ENCODE data around the gene TMEM94. TPM values are rescaled to one million over a fixed set of nuclear protein-coding genes. Genes with fewer than 3 reads are reported as not detected.

TMEM94 gene
- total RNA-seq, 1 experiment from 2014 or later, result 129 TPM

DNA sequence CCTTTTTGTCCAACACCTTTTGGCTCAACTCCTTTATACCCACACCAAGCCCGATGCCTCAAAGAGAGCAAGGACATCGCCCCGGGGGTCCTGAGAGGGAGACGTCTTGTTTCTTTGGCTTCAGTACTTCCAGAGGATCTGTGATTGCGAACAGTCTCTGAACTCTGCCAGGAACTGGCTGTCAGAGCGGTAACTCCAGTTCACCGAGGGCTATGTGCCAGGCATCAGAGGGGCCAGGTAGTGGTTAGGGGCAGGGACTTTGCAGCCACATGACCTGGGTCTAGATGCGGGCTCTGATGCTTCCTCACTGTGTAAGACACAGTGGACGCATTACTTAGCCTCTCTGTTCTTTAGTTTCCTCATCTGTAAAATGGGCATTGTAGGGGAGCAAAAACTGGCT, 90.7 kb downstream of the TMEM94 start:
- ChIA-PET CTCF (no interaction called here), POLR2A (no interaction called here)
- Histone ChIP-seq H3K27me3 (ENCODE audit: control insufficient read depth, insufficient read depth, low read length) (no peaks in the 10 kb centered on the region), H3K4me3 (ENCODE audit: low read depth in 2 of 2, low read length in 2 of 2) (no peak overlapping the region), H3K4me1 (ENCODE audit: control insufficient read depth, insufficient read depth, low read length) (peaks cover 19% of the 10 kb centered on the region), H3K36me3 (ENCODE audit: control insufficient read depth, insufficient read depth, low read length) (no peaks in the 10 kb centered on the region), H3K9me3 (ENCODE audit: control insufficient read depth, insufficient read depth, low read depth, low read length) (no peaks in the 10 kb centered on the region), H3K27ac (ENCODE audit: low read length) (no peak overlapping the region)
- intact Hi-C loops (cut with micrococcal nuclease; ENCODE audit: unreplicated experiment) (no loop called here), in situ Hi-C loops (cut with HindIII; ENCODE audit: low pct_unique_long_range_greater_than_20kb, low sequenced_read_pairs) (no loop called here)
- DNase-seq (ENCODE audit: low read depth, low spot score) (no peak), ATAC-seq (no peak)
- no TSS peak for BruUV-seq (replicated peaks)
- TF ChIP-seq, protein P1, sequence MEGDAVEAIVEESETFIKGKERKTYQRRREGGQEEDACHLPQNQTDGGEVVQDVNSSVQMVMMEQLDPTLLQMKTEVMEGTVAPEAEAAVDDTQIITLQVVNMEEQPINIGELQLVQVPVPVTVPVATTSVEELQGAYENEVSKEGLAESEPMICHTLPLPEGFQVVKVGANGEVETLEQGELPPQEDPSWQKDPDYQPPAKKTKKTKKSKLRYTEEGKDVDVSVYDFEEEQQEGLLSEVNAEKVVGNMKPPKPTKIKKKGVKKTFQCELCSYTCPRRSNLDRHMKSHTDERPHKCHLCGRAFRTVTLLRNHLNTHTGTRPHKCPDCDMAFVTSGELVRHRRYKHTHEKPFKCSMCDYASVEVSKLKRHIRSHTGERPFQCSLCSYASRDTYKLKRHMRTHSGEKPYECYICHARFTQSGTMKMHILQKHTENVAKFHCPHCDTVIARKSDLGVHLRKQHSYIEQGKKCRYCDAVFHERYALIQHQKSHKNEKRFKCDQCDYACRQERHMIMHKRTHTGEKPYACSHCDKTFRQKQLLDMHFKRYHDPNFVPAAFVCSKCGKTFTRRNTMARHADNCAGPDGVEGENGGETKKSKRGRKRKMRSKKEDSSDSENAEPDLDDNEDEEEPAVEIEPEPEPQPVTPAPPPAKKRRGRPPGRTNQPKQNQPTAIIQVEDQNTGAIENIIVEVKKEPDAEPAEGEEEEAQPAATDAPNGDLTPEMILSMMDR (IDR thresholded peaks at IDR 0.05), result no peak
- no peak for TF ChIP-seq SIN3A (IDR thresholded peaks at IDR 0.05; ENCODE audit: borderline replicate concordance, insufficient read depth, low read depth, low read length)
- TF ChIP-seq POLR2AphosphoS5 (IDR thresholded peaks at IDR 0.05; ENCODE audit: low read depth, low read length), result no peak
- no peak for TF ChIP-seq TCF7L2 (IDR thresholded peaks at IDR 0.05; ENCODE audit: low read depth, low read length)
- TF ChIP-seq, protein P2, sequence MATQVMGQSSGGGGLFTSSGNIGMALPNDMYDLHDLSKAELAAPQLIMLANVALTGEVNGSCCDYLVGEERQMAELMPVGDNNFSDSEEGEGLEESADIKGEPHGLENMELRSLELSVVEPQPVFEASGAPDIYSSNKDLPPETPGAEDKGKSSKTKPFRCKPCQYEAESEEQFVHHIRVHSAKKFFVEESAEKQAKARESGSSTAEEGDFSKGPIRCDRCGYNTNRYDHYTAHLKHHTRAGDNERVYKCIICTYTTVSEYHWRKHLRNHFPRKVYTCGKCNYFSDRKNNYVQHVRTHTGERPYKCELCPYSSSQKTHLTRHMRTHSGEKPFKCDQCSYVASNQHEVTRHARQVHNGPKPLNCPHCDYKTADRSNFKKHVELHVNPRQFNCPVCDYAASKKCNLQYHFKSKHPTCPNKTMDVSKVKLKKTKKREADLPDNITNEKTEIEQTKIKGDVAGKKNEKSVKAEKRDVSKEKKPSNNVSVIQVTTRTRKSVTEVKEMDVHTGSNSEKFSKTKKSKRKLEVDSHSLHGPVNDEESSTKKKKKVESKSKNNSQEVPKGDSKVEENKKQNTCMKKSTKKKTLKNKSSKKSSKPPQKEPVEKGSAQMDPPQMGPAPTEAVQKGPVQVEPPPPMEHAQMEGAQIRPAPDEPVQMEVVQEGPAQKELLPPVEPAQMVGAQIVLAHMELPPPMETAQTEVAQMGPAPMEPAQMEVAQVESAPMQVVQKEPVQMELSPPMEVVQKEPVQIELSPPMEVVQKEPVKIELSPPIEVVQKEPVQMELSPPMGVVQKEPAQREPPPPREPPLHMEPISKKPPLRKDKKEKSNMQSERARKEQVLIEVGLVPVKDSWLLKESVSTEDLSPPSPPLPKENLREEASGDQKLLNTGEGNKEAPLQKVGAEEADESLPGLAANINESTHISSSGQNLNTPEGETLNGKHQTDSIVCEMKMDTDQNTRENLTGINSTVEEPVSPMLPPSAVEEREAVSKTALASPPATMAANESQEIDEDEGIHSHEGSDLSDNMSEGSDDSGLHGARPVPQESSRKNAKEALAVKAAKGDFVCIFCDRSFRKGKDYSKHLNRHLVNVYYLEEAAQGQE (IDR thresholded peaks at IDR 0.05; ENCODE audit: insufficient read depth in 1 of 2, low read depth in 2 of 2, low read length in 1 of 2), result no peak

DNA sequence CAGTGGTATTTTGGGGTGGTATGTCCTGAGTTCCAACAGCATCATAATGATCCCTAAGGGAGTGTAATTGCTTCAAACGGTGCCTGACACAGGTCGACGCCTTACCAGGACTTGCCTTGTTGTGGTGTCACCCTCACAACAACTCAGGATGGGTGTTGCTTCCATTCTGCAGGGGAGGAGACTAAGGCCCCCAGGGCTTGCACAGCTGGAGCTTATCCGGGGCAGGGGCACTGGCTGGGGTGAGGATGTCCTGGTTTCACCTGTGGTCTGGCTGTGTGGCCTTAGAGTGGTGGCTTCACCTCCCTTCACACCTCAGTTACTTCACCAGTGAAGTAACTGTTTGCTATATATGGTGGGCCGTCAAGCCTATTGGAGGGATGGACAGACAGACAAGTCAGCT, 92.4 kb downstream of the TMEM94 start:
- intact Hi-C loops (cut with micrococcal nuclease; ENCODE audit: unreplicated experiment), result no loop called here
- ATAC-seq (no peak), DNase-seq (ENCODE audit: low read depth, low spot score) (no peak)
- H3K27ac ChIP-seq (ENCODE audit: low read length), result no peak overlapping the region
- H3K27me3 ChIP-seq (ENCODE audit: control insufficient read depth, insufficient read depth, low read length), result no peaks in the 10 kb centered on the region
- no peaks in the 10 kb centered on the region for H3K36me3 ChIP-seq (ENCODE audit: control insufficient read depth, insufficient read depth, low read length)
- ChIA-PET CTCF (no interaction called here), POLR2A (interaction anchor here (0.7 kb wide), 1 partner anchor 317 kb away, joined by 6 read pairs; no protein-coding TSS in a partner anchor)
- no peak for TF ChIP-seq POLR2AphosphoS5 (IDR thresholded peaks at IDR 0.05; ENCODE audit: low read depth, low read length)
- H3K4me3 ChIP-seq (ENCODE audit: low read depth in 2 of 2, low read length in 2 of 2), result no peak overlapping the region
- H3K9me3 ChIP-seq (ENCODE audit: control insufficient read depth, insufficient read depth, low read depth, low read length), result no peaks in the 10 kb centered on the region
- in situ Hi-C loops (cut with HindIII; ENCODE audit: low pct_unique_long_range_greater_than_20kb, low sequenced_read_pairs), result no loop called here
- peaks cover 23% of the 10 kb centered on the region for H3K4me1 ChIP-seq (ENCODE audit: control insufficient read depth, insufficient read depth, low read length)
- no TSS peak for BruUV-seq (replicated peaks)

Small RNAs within 50 kb of the gene (microRNA-seq; reads per million reads assigned to microRNA genes)
- gene MIR6785 (ENCODE audit: unreplicated experiment), result 1.3 reads per million

Other genes with a start within 250 kb of the TMEM94 start
- 61.6 TPM for gene GGA3, start 195.0 kb upstream of the TMEM94 start, total RNA-seq (2021; ENCODE audit: unreplicated experiment)
- gene MRPS7, start 194.8 kb upstream of the TMEM94 start, total RNA-seq (2021; ENCODE audit: unreplicated experiment), result 85.0 TPM
- gene MIF4GD, start 185.4 kb upstream of the TMEM94 start, total RNA-seq (2021; ENCODE audit: unreplicated experiment), result 34.4 TPM
- 29.0 TPM for gene SLC25A19, start 167.2 kb upstream of the TMEM94 start, total RNA-seq (2021; ENCODE audit: unreplicated experiment)
- gene GRB2, start 51.0 kb upstream of the TMEM94 start, total RNA-seq (2021; ENCODE audit: unreplicated experiment), result 148 TPM
- 40.0 TPM for gene CASKIN2, start 58.9 kb downstream of the TMEM94 start, total RNA-seq (2021; ENCODE audit: unreplicated experiment)
- 78.7 TPM for gene TSEN54, start 59.9 kb downstream of the TMEM94 start, total RNA-seq (2021; ENCODE audit: unreplicated experiment)
- 201 TPM for gene LLGL2, start 69.1 kb downstream of the TMEM94 start, total RNA-seq (2021; ENCODE audit: unreplicated experiment)
- 26.5 TPM for gene MYO15B, start 131.2 kb downstream of the TMEM94 start, total RNA-seq (2021; ENCODE audit: unreplicated experiment)
- 0.10 TPM for gene SMIM5, start 176.8 kb downstream of the TMEM94 start, total RNA-seq (2021; ENCODE audit: unreplicated experiment)
- gene RECQL5, start 210.5 kb downstream of the TMEM94 start, total RNA-seq (2021; ENCODE audit: unreplicated experiment), result 46.1 TPM
- 138 TPM for gene SAP30BP, start 210.7 kb downstream of the TMEM94 start, total RNA-seq (2021; ENCODE audit: unreplicated experiment)